Glutamatergic neuron (in vitro differentiated cells): ENCODE measurements around the gene PNKD. TPM values are rescaled to one million over a fixed set of nuclear protein-coding genes. Genes with fewer than 3 reads are reported as not detected.

Experiments
- DNase-seq: peaks from one replicate; pipeline ENCODE4 v3.0.0; 2022
- H3K27ac Mint-ChIP-seq: one replicate; pipeline ENCODE4 v1.8.0; 2020; ENCODE audit warnings: mild to moderate bottlenecking, mixed read lengths, inconsistent platforms; ENCODE audit not compliant: unreplicated experiment
- H3K27me3 Mint-ChIP-seq: one replicate; pipeline ENCODE4 v1.8.0; 2020; ENCODE audit warnings: mild to moderate bottlenecking, moderate library complexity, mixed read lengths, inconsistent platforms; ENCODE audit not compliant: unreplicated experiment
- H3K36me3 Mint-ChIP-seq: one replicate; pipeline ENCODE4 v1.8.0; 2020; ENCODE audit warnings: mild to moderate bottlenecking, mixed read lengths, inconsistent platforms; ENCODE audit not compliant: unreplicated experiment
- H3K4me1 Mint-ChIP-seq: one replicate; pipeline ENCODE4 v1.8.0; 2020; ENCODE audit warnings: mild to moderate bottlenecking, low read depth, mixed read lengths, inconsistent platforms; ENCODE audit not compliant: unreplicated experiment
- H3K4me3 Mint-ChIP-seq: one replicate; pipeline ENCODE4 v1.8.0; 2020; ENCODE audit warnings: mild to moderate bottlenecking, mixed read lengths, inconsistent platforms; ENCODE audit not compliant: unreplicated experiment
- H3K9me3 Mint-ChIP-seq: one replicate; pipeline ENCODE4 v1.8.0; 2020; ENCODE audit warnings: mild to moderate bottlenecking, moderate library complexity, mixed read lengths, inconsistent platforms; ENCODE audit not compliant: unreplicated experiment
- total RNA-seq: library from RNA; stranded (reverse); fragmentation: NEBNext Ultra II Directional; extraction: Animal tissue kit (Norgen Biotek cat#: 25700); gene quantifications from one replicate; pipeline ENCODE4 v1.2.1, GENCODE V29; 2021; ENCODE audit not compliant: unreplicated experiment
- TF ChIP-seq, protein P1 (sequence below): fragments of 200-600 bp; sonication (generic); IDR thresholded peaks from one replicate; pipeline ENCODE4 v1.5.0; 2021; ENCODE audit not compliant: partially characterized antibody, unreplicated experiment

The PNKD gene
- total RNA-seq, 1 donor from 2014 or later: 44.2 TPM

DNA sequence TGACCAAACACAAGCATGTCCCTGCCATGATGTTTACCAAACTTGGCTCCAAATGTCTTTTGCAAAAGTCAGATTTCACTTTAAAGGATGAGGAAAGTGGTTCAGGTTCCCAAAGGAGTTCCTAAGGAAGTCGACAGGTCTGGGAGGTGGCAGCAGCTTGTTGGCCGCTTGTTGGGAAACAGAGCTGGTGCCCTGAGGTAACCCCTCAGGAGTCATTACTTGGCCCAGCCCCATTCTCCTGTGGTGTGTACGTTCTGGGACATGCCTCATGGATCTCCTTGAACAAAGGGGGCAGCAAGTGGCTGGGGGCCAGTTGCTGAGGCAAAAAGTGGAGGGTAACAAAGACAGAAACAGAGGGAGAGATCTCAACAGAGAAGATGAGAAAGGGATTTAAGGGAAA lies 11.1 kb downstream of the PNKD start:
- Mint-ChIP-seq H3K9me3 (peaks cover 2% of the 10 kb centered on the region), H3K27ac (no peak overlapping the region), H3K4me1 (peaks cover 11% of the 10 kb centered on the region), H3K4me3 (peak overlapping the region; percentile 30), H3K27me3 (peaks cover 6% of the 10 kb centered on the region), H3K36me3 (no peaks in the 10 kb centered on the region)
- no peak for DNase-seq
- TF ChIP-seq, protein P1, sequence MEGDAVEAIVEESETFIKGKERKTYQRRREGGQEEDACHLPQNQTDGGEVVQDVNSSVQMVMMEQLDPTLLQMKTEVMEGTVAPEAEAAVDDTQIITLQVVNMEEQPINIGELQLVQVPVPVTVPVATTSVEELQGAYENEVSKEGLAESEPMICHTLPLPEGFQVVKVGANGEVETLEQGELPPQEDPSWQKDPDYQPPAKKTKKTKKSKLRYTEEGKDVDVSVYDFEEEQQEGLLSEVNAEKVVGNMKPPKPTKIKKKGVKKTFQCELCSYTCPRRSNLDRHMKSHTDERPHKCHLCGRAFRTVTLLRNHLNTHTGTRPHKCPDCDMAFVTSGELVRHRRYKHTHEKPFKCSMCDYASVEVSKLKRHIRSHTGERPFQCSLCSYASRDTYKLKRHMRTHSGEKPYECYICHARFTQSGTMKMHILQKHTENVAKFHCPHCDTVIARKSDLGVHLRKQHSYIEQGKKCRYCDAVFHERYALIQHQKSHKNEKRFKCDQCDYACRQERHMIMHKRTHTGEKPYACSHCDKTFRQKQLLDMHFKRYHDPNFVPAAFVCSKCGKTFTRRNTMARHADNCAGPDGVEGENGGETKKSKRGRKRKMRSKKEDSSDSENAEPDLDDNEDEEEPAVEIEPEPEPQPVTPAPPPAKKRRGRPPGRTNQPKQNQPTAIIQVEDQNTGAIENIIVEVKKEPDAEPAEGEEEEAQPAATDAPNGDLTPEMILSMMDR: no peak

DNA sequence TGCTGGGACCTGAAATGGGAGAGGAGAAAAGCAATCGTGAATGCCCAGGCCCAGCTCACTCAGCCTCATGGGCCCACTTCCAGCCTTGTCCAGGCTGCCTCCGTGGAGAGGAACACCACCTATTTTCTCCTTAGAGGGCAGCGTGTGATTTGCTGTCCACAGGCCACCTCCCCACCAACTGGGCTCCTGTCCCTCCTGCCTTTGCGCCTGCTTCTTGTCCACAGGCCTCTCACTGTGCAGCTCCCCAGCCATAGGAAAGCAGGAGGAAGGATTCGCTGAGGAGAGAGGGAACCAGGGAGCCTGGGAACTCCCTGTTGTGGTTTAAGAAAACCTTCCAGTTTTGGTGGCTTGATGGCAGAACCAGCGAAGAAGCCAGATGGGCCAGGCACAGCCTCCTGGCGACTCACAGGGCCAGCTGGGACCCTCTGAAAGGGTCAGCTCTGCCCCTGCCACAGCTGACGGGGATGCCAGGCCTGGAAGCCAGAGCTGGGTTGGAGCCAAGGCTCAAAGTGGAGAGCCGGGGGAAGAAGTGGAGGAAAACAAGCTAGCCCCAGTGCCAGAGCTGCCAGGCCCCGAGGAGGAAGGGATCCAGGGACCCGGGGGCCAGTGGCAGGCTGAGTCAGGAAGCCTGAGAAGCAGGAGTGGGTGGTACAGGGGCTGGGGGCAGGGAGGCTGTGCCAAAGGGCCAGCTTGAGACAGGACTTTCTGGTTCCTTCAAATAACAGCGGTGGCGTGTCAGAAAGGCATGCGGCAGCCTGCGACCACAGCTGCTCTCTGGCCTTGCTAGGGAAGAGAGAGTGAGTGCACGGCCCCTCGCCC lies 12.1 kb downstream of the PNKD start:
- TF ChIP-seq, protein P1: no peak
- no peak for DNase-seq
- Mint-ChIP-seq H3K4me1 (peaks cover 15% of the 10 kb centered on the region), H3K27me3 (peaks cover 5% of the 10 kb centered on the region), H3K9me3 (peaks cover 2% of the 10 kb centered on the region), H3K27ac (no peak overlapping the region), H3K4me3 (no peak overlapping the region), H3K36me3 (no peaks in the 10 kb centered on the region)

DNA sequence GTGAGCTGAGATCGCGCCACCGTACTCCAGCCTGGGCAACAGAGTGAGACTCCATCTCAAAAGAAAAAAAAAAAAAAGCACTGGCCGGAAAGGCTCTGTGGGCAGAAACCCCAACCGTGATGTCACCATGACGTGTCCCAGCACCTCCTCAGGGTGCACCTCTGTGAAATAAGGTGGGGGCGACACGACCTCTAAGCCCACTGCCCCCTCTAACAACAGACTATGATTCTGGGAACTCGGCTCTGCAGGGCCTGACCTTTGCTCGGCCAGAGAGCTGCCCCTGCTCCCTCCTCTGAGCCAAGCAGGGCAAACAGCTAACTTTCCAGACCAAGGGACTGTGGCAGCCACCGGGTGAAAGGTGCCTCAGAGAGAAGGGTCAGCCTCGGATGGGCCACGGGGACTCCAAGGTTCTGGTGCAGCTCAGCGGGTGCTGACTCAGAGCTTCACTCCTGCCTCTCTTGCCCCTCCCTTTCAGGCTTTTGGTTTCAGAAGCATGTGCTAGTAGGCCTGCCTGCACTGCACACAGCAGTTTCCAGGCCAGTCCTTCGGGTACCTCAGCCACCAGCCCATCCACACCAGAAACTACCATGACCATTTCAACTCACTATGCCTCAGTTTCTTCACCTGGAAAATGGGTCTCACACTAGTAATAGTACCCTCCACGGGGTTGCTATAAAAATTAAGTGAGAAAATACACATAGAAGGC lies 13.9 kb downstream of the PNKD start:
- H3K27ac Mint-ChIP-seq: no peak overlapping the region

DNA sequence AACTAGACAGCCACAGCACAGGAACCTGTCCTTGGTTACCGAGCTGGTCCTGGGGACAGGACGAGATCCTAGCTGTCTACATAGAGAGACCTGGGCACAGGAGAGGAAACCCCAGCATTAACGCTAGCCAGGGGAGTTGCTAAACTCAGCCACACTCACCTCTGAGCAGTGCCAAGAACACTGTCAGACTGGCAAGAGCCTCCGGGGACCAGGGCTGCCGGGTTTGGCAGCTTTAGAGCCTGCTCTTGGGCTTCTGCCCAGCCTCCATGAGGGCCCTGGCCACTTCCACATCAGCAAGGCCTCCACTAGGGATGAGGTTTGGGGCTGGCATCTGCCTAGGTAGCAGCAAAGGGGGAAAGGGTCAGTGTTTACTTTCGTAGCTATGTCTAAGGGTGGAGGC lies 15.3 kb downstream of the PNKD start:
- DNase-seq: no peak
- peak overlapping the region; percentile 3 for H3K27ac Mint-ChIP-seq

More for the DNA sequence above, 13.9 kb downstream of the PNKD start:
- Mint-ChIP-seq H3K36me3 (no peaks in the 10 kb centered on the region), H3K4me1 (peaks cover 15% of the 10 kb centered on the region), H3K27me3 (peaks cover 3% of the 10 kb centered on the region), H3K9me3 (peaks cover 2% of the 10 kb centered on the region), H3K4me3 (no peak overlapping the region)
- DNase-seq: no peak
- TF ChIP-seq, protein P1: no peak

More for the DNA sequence above, 15.3 kb downstream of the PNKD start:
- H3K36me3 Mint-ChIP-seq: no peaks in the 10 kb centered on the region
- no peak overlapping the region for H3K4me3 Mint-ChIP-seq
- peaks cover 1% of the 10 kb centered on the region for H3K27me3 Mint-ChIP-seq
- H3K4me1 Mint-ChIP-seq: peaks cover 22% of the 10 kb centered on the region
- H3K9me3 Mint-ChIP-seq: no peaks in the 10 kb centered on the region
- TF ChIP-seq, protein P1: no peak
